LNCAP (cell line): ENCODE measurements around the gene PIGH.

ENCODE experiments used
- CTCF ChIP-seq: fragments of 450-650 bp; IDR thresholded peaks from 2 replicates; pipeline ENCODE4 v1.5.1; 2017; ENCODE audit warnings: mild to moderate bottlenecking

PIGH gene

GRCh38 chr14:67575684-67576083 lies 24.4 kb downstream of the PIGH start:
- no peak for TF ChIP-seq CTCF

GRCh38 chr14:67574806-67575205 lies 25.3 kb downstream of the PIGH start:
- no peak for TF ChIP-seq CTCF

- no peak for TF ChIP-seq CTCF
These were observed 25.9 kb downstream of the PIGH start for GRCh38 chr14:67574156-67574555.

- TF ChIP-seq CTCF, result no peak
These were observed 26.6 kb downstream of the PIGH start for GRCh38 chr14:67573228-67574010.

- TF ChIP-seq CTCF, result no peak
These were observed 27.5 kb downstream of the PIGH start for GRCh38 chr14:67572608-67573007.

- no peak for TF ChIP-seq CTCF
These were observed 28.1 kb downstream of the PIGH start for GRCh38 chr14:67571991-67572323.

- peak; percentile 92 for TF ChIP-seq CTCF
These were observed 28.6 kb downstream of the PIGH start for GRCh38 chr14:67571275-67571990.
